Pancreas (tissue), 10 donors: ENCODE results near the gene AATF. TPM values are rescaled to one million over a fixed set of nuclear protein-coding genes. Genes with fewer than 3 reads are reported as not detected.

ENCODE experiments used
- ATAC-seq, 4 donors: fragments of 200-7000 bp; cut with Tn5 transposase; one replicate each; pipeline versions ENCODE4 v1.8.0 to v1.9.1; 2020; ENCODE audit warnings: mild to moderate bottlenecking in 4 of 4, moderate library complexity in 4 of 4
- DNase-seq, 6 donors: peaks; one replicate each; pipeline ENCODE4 v3.0.0-alpha.2; 2020
- FAIRE-seq: peaks from 2 replicates; lab custom pipeline; 2012; peaks lifted over from hg19 to GRCh38; lab: Jason Lieb, UNC
- H3K27ac ChIP-seq, 4 donors: fragments of 200-600 bp; sonication (generic); 1 replicate in 3 of 4; 2 replicates in 1 of 4; pipeline versions ENCODE4 v1.5.0 to v1.8.0; 2020
- H3K27me3 ChIP-seq, 4 donors: fragments of 200-600 bp; one replicate each; pipeline ENCODE4 v1.8.0; 2021
- H3K36me3 ChIP-seq, 3 donors: fragments of 200-600 bp; sonication (generic) in 1 of 3; one replicate each; pipeline versions ENCODE4 v1.5.0 to v1.8.0; 2020 to 2021
- H3K4me1 ChIP-seq, 3 donors: fragments of 200-600 bp; one replicate each; pipeline ENCODE4 v1.8.0; 2021
- H3K4me3 ChIP-seq, 4 donors: fragments of 200-600 bp; sonication (generic) in 2 of 4; one replicate each; pipeline versions ENCODE4 v1.5.0 to v1.8.0; 2020 to 2021
- H3K9me3 ChIP-seq, 4 donors: fragments of 200-600 bp; one replicate each; pipeline ENCODE4 v1.8.0; 2021
- CTCF ChIP-seq, 4 donors: fragments of 200-600 bp; sonication (generic) in 3 of 4; IDR thresholded peaks; one replicate each; pipeline versions ENCODE4 v1.5.0 to v1.8.0; 2021; ENCODE audit warnings: antibody characterized with exemption in 4 of 4
- WGBS, 2 donors: extraction: QIAGEN DNeasy Blood & Tissue Kit; methylation state at CpG; one replicate each; pipeline ENCODE4 v1.1.7; 2013; 5-methylcytosine and 5-hydroxymethylcytosine counted together
- intact Hi-C, 3 donors: fragments of 100-400 bp; cut with DNase I; formaldehyde crosslinking; loops; one replicate each; pipeline versions ENCODE4 v1.11.1 to v1.14.2; 2022
- polyA plus RNA-seq, 2 donors: library from polyadenylated mRNA; stranded (reverse); fragments of 200-250 nt; gene quantifications; one replicate each; pipeline ENCODE4 v1.2.3, GENCODE V29; 2013
- total RNA-seq, 6 donors: library from RNA; stranded (reverse); fragmentation: NEBNext Ultra II Directional in 4 of 6; extraction: Animal tissue kit (Norgen Biotek cat#: 25700) in 4 of 6; gene quantifications; one replicate each; pipeline versions ENCODE4 v1.2.1 to v1.2.4, GENCODE V29; 2021 to 2023
- donor health status: healthy with polysubstance abuse.
- donor health status: DM: no; HTN: no; CAD: no; lungs with moderate emphysema.
- donor health status: DM: no; HTN: no; CAD: no.
- donor health status: control.
- donor health status: control.
- donor health status: Bipolar disorder and iron deficiency.
- donor health status: DM: yes; HTN: yes; CAD: no.
- donor health status: DM: no; HTN: no; CAD: no.
- donor health status: DM: no; HTN: no; CAD: no.
- donor health status: DM: yes; HTN: yes; CAD: no.

AATF gene
- total and polyA plus RNA-seq, 8 donors, result 20.1 to 38.4 (median 28.5) TPM

DNA sequence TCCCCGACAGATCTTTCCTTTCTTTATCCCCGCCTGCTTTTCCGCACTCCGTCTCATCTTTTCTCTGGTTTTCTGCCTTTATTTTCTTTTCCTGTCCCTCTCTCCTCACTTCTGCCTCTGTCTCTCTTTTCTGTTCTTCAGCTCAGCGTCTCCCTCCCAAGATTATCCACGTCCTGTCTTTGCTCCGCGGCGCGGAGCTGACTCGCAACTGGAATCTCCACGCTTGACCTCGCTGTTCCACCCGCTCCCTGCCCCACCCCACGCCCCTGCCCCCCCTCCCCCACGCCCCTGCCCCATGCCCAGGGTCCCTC is 16.4 kb upstream of the AATF start:
- Histone ChIP-seq H3K9me3 (no peaks in the 10 kb centered on the region), H3K27me3 (peaks cover 0 to 86% (median 23%) of the 10 kb centered on the region in 4 donors), H3K4me3 (peak overlapping the region in 1 of 4 donors; percentile 30), H3K36me3 (no peaks in the 10 kb centered on the region), H3K4me1 (peaks cover 8 to 43% (median 10%) of the 10 kb centered on the region in 3 donors), H3K27ac (no peak overlapping the region)
- DNase-seq, result no peak
- no peak for ATAC-seq
- WGBS, 2 donors, result 3 to 5% methylated on average over 15 to 16 of the region's 16 CpGs
- no peak for TF ChIP-seq CTCF (IDR thresholded peaks at IDR 0.05)
- intact Hi-C loops, result no loop called here
- FAIRE-seq, result no peak

GRCh38 chr17:36932694-36933511 is 15.9 kb upstream of the AATF start:
- FAIRE-seq (no peak), DNase-seq (no peak), ATAC-seq (peak; percentile 4 to 17 (median 9))
- intact Hi-C loops, result no loop called here
- WGBS, 2 donors, result 7% methylated on average over 40 of the region's 40 CpGs
- no peak for TF ChIP-seq CTCF (IDR thresholded peaks at IDR 0.05)
- peaks cover 8 to 46% (median 10%) of the 10 kb centered on the region in 3 donors for H3K4me1 ChIP-seq
- H3K27me3 ChIP-seq, result peaks cover 0 to 88% (median 24%) of the 10 kb centered on the region in 4 donors
- no peaks in the 10 kb centered on the region for H3K36me3 ChIP-seq
- H3K27ac ChIP-seq, result no peak overlapping the region
- no peaks in the 10 kb centered on the region for H3K9me3 ChIP-seq
- no peak overlapping the region for H3K4me3 ChIP-seq

- H3K9me3 ChIP-seq, result no peaks in the 10 kb centered on the region
- H3K36me3 ChIP-seq, result no peaks in the 10 kb centered on the region
- peaks cover 0 to 90% (median 24%) of the 10 kb centered on the region in 4 donors for H3K27me3 ChIP-seq
- peak overlapping the region in 2 of 4 donors; percentile 21 to 36 for H3K4me3 ChIP-seq
- WGBS, 2 donors, result 9% methylated on average over 23 of the region's 23 CpGs
- DNase-seq (no peak), ATAC-seq (no peak), FAIRE-seq (no peak)
- H3K4me1 ChIP-seq, result peaks cover 8 to 50% (median 10%) of the 10 kb centered on the region in 3 donors
- no peak for TF ChIP-seq CTCF (IDR thresholded peaks at IDR 0.05)
- intact Hi-C loops, result no loop called here
- H3K27ac ChIP-seq, result no peak overlapping the region
Measured at GRCh38 chr17:36933512-36934143, 15.1 kb upstream of the AATF start.

- peak overlapping the region in 2 of 4 donors; percentile 21 to 36 for H3K4me3 ChIP-seq
- FAIRE-seq, result no peak
- peak in 2 of 6 donors; percentile 63 to 79 for DNase-seq
- ATAC-seq, result peak in 2 of 4 donors; percentile 10 to 12
- H3K9me3 ChIP-seq, result no peaks in the 10 kb centered on the region
- no peak for TF ChIP-seq CTCF (IDR thresholded peaks at IDR 0.05)
- H3K27me3 ChIP-seq, result peaks cover 0 to 90% (median 25%) of the 10 kb centered on the region in 4 donors
- WGBS, 2 donors, result 4 to 5% methylated on average over 26 of the region's 26 CpGs
- H3K36me3 ChIP-seq, result no peaks in the 10 kb centered on the region
- peaks cover 8 to 50% (median 10%) of the 10 kb centered on the region in 3 donors for H3K4me1 ChIP-seq
- H3K27ac ChIP-seq, result no peak overlapping the region
- intact Hi-C loops, result no loop called here
Measured at GRCh38 chr17:36934144-36934691, 14.5 kb upstream of the AATF start.
